Measurements from ENCODE around the gene EPHA7. TPM values are rescaled to one million over a fixed set of nuclear protein-coding genes. Genes with fewer than 3 reads are reported as not detected.

EPHA7 gene
- total RNA-seq, 2 donors from 2014 or later: 2.5 to 5.5 TPM

- TF ChIP-seq CTCF (conservative IDR thresholded peaks at IDR 0.05): no peak
- WGBS, 2 experiments (ENCODE audit: insufficient coverage in 1 of 2, insufficient read length in 1 of 2): 93 to 94% methylated on average over 2 to 3 of the region's 3 CpGs
- H3K36me3 ChIP-seq (ENCODE audit: control insufficient read depth, insufficient read depth, low read length): no peaks in the 10 kb centered on the region
- H3K4me3 ChIP-seq (ENCODE audit: low read length): no peak overlapping the region
- no peak overlapping the region for H3K9ac ChIP-seq (ENCODE audit: extremely low read depth, low read length, poor library complexity, severe bottlenecking)
- H3K4me1 Mint-ChIP-seq: no peaks in the 10 kb centered on the region
- H3K36me3 Mint-ChIP-seq (ENCODE audit: low read depth): no peaks in the 10 kb centered on the region
- no peak overlapping the region for H3K27ac ChIP-seq (ENCODE audit: low read depth, low read length)
- no peaks in the 10 kb centered on the region for H3K9me3 ChIP-seq (ENCODE audit: control insufficient read depth, low read length)
- H3K4me3 Mint-ChIP-seq: no peak overlapping the region
- no peaks in the 10 kb centered on the region for H3K27me3 Mint-ChIP-seq (ENCODE audit: insufficient read depth)
- H3K27me3 ChIP-seq (ENCODE audit: control insufficient read depth, insufficient read depth, low read length, poor library complexity, severe bottlenecking): no peaks in the 10 kb centered on the region
- no peaks in the 10 kb centered on the region for H3K4me1 ChIP-seq (ENCODE audit: control insufficient read depth, insufficient read depth, low read length)
- H3K9me3 Mint-ChIP-seq: no peaks in the 10 kb centered on the region
- DNase-seq: no peak
- no peak overlapping the region for H3K27ac Mint-ChIP-seq
Measured at GRCh38 chr6:93259332-93259731, 160.0 kb downstream of the EPHA7 start.

- H3K9me3 ChIP-seq (ENCODE audit: control insufficient read depth, low read length): no peaks in the 10 kb centered on the region
- H3K4me3 ChIP-seq (ENCODE audit: low read length): no peak overlapping the region
- Mint-ChIP-seq H3K4me1 (no peaks in the 10 kb centered on the region), H3K4me3 (no peak overlapping the region), H3K27me3 (ENCODE audit: insufficient read depth) (peaks cover 3% of the 10 kb centered on the region), H3K27ac (no peak overlapping the region), H3K9me3 (no peaks in the 10 kb centered on the region), H3K36me3 (ENCODE audit: low read depth) (no peaks in the 10 kb centered on the region)
- no peak overlapping the region for H3K27ac ChIP-seq (ENCODE audit: low read depth, low read length)
- H3K36me3 ChIP-seq (ENCODE audit: control insufficient read depth, insufficient read depth, low read length): no peaks in the 10 kb centered on the region
- peaks cover 2% of the 10 kb centered on the region for H3K27me3 ChIP-seq (ENCODE audit: control insufficient read depth, insufficient read depth, low read length, poor library complexity, severe bottlenecking)
- DNase-seq: no peak
- no peak for TF ChIP-seq CTCF (conservative IDR thresholded peaks at IDR 0.05)
- H3K9ac ChIP-seq (ENCODE audit: extremely low read depth, low read length, poor library complexity, severe bottlenecking): no peak overlapping the region
- no peaks in the 10 kb centered on the region for H3K4me1 ChIP-seq (ENCODE audit: control insufficient read depth, insufficient read depth, low read length)
Measured at GRCh38 chr6:93252930-93253329, 166.4 kb downstream of the EPHA7 start.

- Mint-ChIP-seq H3K4me1 (no peaks in the 10 kb centered on the region), H3K9me3 (no peaks in the 10 kb centered on the region), H3K27me3 (ENCODE audit: insufficient read depth) (peaks cover 39% of the 10 kb centered on the region), H3K27ac (no peak overlapping the region), H3K36me3 (ENCODE audit: low read depth) (no peaks in the 10 kb centered on the region), H3K4me3 (no peak overlapping the region)
- no peak overlapping the region for H3K9ac ChIP-seq (ENCODE audit: extremely low read depth, low read length, poor library complexity, severe bottlenecking)
- no peaks in the 10 kb centered on the region for H3K9me3 ChIP-seq (ENCODE audit: control insufficient read depth, low read length)
- no peaks in the 10 kb centered on the region for H3K36me3 ChIP-seq (ENCODE audit: control insufficient read depth, insufficient read depth, low read length)
- H3K27ac ChIP-seq (ENCODE audit: low read depth, low read length): no peak overlapping the region
- H3K4me1 ChIP-seq (ENCODE audit: control insufficient read depth, insufficient read depth, low read length): no peaks in the 10 kb centered on the region
- DNase-seq: no peak
- peaks cover 43% of the 10 kb centered on the region for H3K27me3 ChIP-seq (ENCODE audit: control insufficient read depth, insufficient read depth, low read length, poor library complexity, severe bottlenecking)
- H3K4me3 ChIP-seq (ENCODE audit: low read length): no peak overlapping the region
- TF ChIP-seq CTCF (conservative IDR thresholded peaks at IDR 0.05): no peak
- 80% methylated on average over 2 of the region's 2 CpGs; no CpG with 5 or more reads in 1 of the 2 experiments for WGBS, 2 experiments (ENCODE audit: insufficient coverage in 1 of 2, insufficient read length in 1 of 2)
Measured at GRCh38 chr6:93248631-93249030, 170.7 kb downstream of the EPHA7 start.
